ENCODE measurements around the gene ABCC1.
"Not testable (repeated sequence)": the region's sequence is repeated elsewhere in the genome, so short reads cannot be mapped to it uniquely, and the experiment has no call there.

Gene ABCC1

GRCh38 chr16:16086653-16087446 is 137.4 kb downstream of the ABCC1 start:
- DNase-seq, result no peak

- no peak for DNase-seq
These were observed 140.8 kb downstream of the ABCC1 start for GRCh38 chr16:16090238-16090637.

DNA sequence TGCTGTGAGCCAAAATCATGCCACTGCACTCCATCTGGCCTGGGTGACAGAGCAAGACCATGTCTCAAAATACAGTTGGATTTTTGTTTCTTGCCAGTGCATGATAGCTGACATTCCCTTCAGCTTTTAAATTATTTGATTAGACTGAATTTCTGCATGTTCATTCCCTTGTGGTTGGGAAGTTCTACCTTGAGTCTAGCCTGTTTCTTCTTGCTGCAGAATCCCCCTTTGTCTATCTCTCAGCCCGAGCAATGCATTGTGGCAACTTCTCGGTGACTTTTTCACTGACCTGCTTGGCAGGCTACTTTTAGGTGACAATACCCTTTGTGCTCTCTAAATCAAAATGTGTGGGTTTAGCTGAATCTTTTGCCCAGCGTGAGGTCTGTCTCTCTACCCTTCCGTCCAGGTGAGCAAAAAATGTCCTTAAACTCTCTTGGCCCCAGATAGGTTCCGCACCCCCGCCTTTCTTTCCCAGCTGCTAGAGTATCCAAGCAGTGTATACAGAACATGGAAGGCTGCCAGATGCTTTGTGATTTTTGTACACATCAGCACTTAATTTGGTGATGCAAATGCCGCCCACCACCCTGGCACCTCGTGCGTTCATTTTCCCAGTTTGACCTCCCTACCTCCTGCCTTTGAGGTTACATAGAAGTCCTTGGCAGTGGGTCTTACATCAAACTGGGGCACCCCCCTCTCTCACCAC is 143.7 kb downstream of the ABCC1 start:
- no peak for DNase-seq

GRCh38 chr16:16093628-16094332 is 144.4 kb downstream of the ABCC1 start:
- DNase-seq, result no peak

GRCh38 chr16:16095646-16096045 is 146.2 kb downstream of the ABCC1 start:
- no peak for DNase-seq

DNA sequence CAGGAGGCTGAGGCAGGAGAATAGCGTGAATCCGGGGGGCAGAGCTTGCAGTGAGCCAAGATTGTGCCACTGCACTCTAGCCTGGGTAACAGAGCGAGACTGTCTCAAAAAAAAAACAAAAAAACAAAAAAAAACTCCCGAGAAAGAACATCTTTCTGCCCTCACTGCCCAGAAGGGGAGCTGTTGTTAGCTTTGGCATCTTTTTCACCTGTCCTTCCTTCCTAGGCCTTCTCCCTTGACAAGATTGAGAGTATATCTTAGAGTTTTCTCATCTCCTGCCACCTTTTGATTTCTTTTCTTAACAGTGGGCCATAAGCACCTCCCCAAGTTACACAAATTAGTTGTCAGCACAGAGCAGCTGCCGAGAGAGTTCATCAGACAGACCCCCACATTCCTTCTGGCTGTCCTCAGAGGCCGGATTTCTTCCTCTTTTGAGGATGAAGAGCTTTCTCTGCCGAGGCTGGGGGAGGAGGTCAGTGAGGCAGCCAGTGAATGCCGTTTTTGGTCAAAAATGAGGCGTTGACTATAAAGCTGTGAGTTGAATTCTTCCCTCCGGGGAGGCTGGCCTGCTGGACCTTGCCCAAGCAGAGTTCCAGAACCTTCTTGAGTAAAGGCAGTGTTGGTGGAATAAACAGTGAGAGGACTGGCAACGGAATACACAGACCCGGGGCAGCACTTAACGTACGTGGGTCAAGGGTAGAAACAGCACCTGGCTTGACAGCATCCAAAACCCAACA is 146.9 kb downstream of the ABCC1 start:
- no peak for DNase-seq

DNA sequence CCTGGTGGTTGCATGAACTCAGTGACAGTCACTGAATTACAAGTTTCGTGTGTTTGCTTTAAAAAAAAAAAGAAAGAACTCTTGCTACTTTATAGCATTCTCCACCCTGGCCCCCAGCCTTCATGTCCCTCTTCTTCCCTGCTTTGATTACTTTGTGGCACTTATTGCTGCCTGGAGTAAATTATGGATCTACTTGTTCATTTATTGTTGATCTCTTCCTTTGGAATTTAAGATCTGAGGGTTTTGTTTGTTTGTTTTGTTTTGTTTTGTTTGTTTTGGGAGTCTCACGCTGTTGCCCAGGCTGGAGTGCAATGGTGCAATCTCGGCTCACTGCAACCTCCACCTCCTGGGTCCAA is 147.4 kb downstream of the ABCC1 start:
- no peak for DNase-seq

GRCh38 chr16:16099320-16099719 is 149.9 kb downstream of the ABCC1 start:
- DNase-seq, result no peak

GRCh38 chr16:16100631-16101030 is 151.2 kb downstream of the ABCC1 start:
- no peak for DNase-seq

DNA sequence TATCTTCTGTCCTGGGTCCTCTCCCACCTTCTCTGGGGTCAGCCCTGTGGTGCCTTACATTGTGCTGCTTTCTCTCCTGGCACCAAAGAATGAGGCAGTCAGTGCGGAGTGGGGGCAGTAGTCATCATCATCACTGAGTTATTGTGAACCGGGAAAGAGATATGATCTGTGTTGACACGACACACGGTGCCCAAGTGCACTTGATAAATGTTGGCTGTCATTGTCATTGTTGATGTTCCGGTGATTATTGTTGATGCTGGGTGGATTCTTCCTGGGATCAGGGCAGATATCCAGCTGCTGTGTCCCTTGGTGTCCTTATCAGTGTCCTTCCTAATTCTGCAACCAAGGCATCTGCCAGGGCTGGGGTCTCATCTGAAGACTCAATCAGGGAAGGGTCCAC is 152.2 kb downstream of the ABCC1 start:
- DNase-seq, result no peak

GRCh38 chr16:16102738-16103137 is 153.3 kb downstream of the ABCC1 start:
- DNase-seq, result no peak

- DNase-seq, result not testable (repeated sequence)
These were observed 154.9 kb downstream of the ABCC1 start for GRCh38 chr16:16104132-16104803.

DNA sequence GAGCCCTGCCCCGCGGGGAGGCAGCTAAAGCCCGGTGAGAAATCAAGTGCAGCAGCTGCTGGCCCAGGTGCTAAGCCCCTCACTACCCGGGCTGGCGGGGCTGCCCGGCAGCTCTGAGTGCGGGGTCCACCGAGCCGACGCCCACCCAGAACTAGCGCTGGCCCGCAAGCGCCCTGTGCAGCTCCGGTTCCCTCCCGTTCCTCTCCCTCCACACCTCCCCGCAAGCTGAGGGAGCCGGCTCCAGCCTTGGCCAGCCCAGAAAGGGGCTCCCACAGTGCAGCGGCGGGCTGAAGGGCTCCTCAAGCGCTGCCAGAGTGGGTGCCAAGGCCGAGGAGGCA is 155.4 kb downstream of the ABCC1 start:
- not testable (repeated sequence) for DNase-seq

GRCh38 chr16:16105646-16106045 is 156.2 kb downstream of the ABCC1 start:
- no peak for DNase-seq

- no peak for DNase-seq
These were observed 157.1 kb downstream of the ABCC1 start for GRCh38 chr16:16106466-16106865.

DNA sequence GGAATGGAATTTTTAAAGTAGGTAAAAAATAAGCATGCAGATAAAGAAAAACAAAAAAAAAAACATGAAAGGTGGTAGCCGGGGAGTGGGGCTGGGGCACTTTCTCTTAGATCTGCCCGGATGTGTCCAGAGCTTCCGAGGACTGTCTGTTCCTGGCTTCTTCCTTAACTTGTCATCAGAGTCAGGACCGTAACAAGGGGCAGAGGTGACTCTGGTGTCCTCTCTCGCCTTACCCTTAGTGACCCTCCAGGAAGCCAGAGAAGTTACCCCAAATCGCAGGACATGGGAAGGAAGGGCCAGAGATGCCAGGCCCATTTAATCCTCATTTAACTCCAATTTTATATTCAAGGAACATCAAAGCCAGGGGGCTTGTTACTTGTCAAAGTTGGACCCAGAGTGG is 158.4 kb downstream of the ABCC1 start:
- DNase-seq, result no peak

DNA sequence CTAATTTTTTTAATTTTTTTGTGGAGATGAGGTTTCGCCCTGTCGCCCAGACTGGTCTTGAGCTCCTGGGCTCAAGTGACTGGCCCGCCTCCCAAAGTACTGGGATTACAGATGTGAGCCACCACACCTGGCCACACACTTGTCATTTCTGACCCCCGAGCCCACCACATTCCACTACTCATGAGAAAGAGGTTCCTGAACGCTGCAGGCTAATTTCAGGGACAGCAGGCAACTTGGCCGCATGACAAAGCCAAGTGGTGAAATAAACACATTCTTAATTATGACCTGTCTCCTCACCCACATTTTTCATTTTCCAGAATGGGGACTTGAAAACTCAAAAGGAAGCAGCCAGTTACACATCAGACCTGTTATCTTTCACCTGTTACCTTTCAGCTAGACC is 159.3 kb downstream of the ABCC1 start:
- no peak for DNase-seq

DNA sequence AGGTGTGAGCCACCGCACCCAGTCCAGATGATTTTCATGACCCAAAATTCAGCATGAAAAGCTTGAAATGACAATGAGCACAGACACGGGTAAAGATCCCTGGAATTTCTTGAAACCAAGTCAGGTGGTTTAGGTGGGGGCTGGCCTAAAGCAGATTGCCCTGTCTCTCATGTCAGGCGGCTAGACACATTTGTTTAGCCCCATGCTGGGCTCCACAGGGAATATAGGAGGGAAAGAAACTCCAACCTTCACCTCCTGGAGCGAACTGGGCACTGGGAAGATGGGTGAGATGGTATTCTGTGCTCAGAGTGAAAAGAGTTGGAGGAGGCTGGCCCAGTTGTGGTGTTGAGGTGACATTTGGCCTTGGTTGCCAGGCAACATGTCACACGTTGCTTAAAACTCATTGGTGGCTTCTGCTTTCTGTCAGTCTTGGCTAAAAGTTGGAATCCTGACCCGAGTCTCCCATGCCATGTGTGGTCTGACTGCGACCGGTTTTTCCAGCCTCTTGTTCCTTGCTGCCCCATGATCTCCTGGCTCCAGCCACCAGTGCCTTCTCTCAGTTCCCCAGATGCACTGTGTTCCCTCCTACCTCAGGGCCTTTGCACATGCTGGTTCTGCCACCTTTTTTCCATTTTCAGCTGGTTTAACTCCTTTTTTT is 160.2 kb downstream of the ABCC1 start:
- no peak for DNase-seq

DNA sequence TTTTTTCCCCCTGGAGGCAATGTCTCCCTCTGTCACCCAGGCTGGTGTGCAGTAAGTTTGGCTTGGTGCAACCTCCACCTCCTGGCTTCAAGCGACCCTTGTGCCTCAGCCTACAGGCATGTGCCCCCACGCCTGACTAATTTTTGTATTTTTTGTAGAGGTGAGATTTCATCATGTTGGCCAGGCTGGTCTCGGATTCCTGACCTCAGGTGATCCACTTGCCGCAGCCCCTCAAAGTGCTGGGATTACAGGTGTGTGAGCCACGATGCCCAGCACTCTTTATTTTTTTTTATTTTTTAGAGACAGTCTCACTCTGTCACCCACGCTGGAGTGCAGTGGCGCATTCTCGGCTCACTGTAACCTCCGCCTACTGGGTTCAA is 160.7 kb downstream of the ABCC1 start:
- DNase-seq, result no peak

- DNase-seq, result no peak
These were observed 162.2 kb downstream of the ABCC1 start for GRCh38 chr16:16111639-16112038.

DNA sequence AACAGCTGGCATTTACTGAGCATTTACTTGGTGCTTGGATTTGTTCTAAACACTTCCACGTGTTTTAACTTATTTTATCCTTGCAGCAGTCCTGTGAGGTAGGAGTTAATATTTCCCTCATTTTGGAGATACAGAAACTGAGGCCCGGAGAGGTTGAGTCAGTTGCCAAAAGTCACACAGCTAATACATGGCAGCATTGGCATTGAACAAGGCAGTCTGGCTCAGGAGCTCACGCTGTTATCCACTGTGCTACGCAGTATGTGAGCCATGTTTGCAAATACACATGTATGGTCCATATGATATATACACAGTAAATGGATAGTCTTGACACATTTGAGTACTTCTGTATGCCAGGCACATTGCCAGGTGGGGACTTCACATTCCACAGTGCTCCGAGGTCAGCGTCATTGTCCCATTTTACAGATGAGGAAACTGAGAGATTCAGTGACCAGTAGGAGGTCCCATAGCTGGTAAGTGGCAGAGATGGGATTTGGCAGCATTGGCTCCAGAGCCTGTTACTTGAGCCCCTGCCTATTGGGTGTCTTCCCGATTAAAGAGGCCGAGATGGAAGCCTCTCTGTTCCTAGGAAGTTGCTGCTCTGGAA is 163.1 kb downstream of the ABCC1 start:
- DNase-seq, result no peak

DNA sequence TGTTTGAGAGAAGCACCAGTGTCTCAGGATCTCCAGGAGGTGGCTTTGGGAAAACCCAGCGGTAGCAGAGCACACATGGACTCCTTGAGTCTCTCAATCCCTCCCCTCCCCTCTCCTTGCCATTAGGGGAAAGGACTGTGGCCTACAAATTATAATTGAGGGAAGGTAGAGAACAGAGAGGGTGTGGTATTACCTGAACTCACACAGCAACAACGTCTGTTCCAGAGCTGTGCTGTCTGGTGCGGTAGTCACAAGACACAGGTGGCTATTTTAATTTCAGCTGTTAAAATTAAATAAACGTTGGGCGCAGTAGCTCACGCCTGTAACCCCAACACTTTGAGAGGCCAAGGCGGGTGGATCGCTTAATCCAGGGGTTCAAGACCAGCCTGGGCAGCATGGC is 163.7 kb downstream of the ABCC1 start:
- no peak for DNase-seq
